DOHH2 (cell line): ENCODE data around the gene PLK4.
"Not testable (repeated sequence)": the region's sequence is repeated elsewhere in the genome, so short reads cannot be mapped to it uniquely, and the experiment has no call there.

Experiments used
- EZH2phosphoT487 ChIP-seq: fragments of 200-600 bp; sonication (generic); IDR thresholded peaks from 2 replicates; pipeline ENCODE4 v1.6.1; 2017; ENCODE audit warnings: borderline replicate concordance, mild to moderate bottlenecking, antibody characterized with exemption, low read length, moderate library complexity, mixed read lengths
- TF ChIP-seq, protein P1 (sequence below): fragments of 200-600 bp; sonication (generic); IDR thresholded peaks from one replicate; pipeline ENCODE4 v1.5.1; 2014; ENCODE audit warnings: antibody characterized with exemption, mild to moderate bottlenecking, low read depth, low read length; ENCODE audit not compliant: poor library complexity, severe bottlenecking

DNA sequence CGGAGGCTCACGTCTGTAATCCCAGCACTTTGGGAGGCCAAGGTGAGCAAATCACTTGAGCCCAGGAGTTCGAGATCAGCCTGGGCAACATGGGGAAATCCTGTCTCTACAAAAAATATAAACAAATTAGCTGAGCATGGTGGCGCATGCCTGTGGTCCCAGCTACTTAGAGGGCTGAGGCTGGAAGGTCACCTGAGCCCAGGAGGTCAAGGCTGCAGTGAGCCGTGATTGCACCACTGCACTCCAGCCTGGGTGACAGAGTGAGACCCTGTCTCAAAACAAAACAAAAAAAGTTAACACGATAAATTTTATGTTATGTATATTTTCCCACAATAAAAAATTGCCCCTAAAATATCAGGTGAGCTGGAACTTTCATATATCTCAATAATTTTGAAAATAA is 51.1 kb downstream of the PLK4 start:
- TF ChIP-seq, protein P1, sequence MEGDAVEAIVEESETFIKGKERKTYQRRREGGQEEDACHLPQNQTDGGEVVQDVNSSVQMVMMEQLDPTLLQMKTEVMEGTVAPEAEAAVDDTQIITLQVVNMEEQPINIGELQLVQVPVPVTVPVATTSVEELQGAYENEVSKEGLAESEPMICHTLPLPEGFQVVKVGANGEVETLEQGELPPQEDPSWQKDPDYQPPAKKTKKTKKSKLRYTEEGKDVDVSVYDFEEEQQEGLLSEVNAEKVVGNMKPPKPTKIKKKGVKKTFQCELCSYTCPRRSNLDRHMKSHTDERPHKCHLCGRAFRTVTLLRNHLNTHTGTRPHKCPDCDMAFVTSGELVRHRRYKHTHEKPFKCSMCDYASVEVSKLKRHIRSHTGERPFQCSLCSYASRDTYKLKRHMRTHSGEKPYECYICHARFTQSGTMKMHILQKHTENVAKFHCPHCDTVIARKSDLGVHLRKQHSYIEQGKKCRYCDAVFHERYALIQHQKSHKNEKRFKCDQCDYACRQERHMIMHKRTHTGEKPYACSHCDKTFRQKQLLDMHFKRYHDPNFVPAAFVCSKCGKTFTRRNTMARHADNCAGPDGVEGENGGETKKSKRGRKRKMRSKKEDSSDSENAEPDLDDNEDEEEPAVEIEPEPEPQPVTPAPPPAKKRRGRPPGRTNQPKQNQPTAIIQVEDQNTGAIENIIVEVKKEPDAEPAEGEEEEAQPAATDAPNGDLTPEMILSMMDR: not testable (repeated sequence)
- not testable (repeated sequence) for TF ChIP-seq EZH2phosphoT487
